ENCODE results near the gene TNFSF13. TPM values are rescaled to one million over a fixed set of nuclear protein-coding genes. Genes with fewer than 3 reads are reported as not detected.

Gene TNFSF13
- total and polyA plus RNA-seq, 7 donors, result 15.6 to 108 (median 21.0) TPM

- Histone ChIP-seq H3K27ac (peak overlapping the region in 2 of 4 donors; percentile 2 to 35), H3K27me3 (no peaks in the 10 kb centered on the region), H3K9me3 (no peaks in the 10 kb centered on the region), H3K36me3 (peaks cover 0 to 17% (median 11%) of the 10 kb centered on the region in 4 donors), H3K4me3 (no peak overlapping the region), H3K4me1 (peaks cover 0 to 33% (median 30%) of the 10 kb centered on the region in 4 donors)
- TF ChIP-seq POLR2AphosphoS5 (IDR thresholded peaks at IDR 0.05) (no peak), POLR2A (IDR thresholded peaks at IDR 0.05) (no peak), CTCF (IDR thresholded peaks at IDR 0.05) (no peak), EP300 (IDR thresholded peaks at IDR 0.05) (no peak)
- WGBS, 2 donors, result 98 to 100% methylated on average over 1 of the region's 1 CpG
- intact Hi-C loops (cut with DNase I), result no loop called here
- no peak for DNase-seq
Observed at GRCh38 chr17:7553356-7553755, 5.2 kb upstream of the TNFSF13 start.

- peaks cover 0 to 36% (median 35%) of the 10 kb centered on the region in 4 donors for H3K4me1 ChIP-seq
- no peak overlapping the region for H3K4me3 ChIP-seq
- no peaks in the 10 kb centered on the region for H3K27me3 ChIP-seq
- H3K9me3 ChIP-seq, result no peaks in the 10 kb centered on the region
- no peak for DNase-seq
- WGBS, 2 donors, result 77 to 87% methylated on average over 10 of the region's 10 CpGs
- H3K36me3 ChIP-seq, result peaks cover 0 to 14% (median 11%) of the 10 kb centered on the region in 4 donors
- no peak overlapping the region for H3K27ac ChIP-seq
- intact Hi-C loops (cut with DNase I), result no loop called here
- TF ChIP-seq EP300 (IDR thresholded peaks at IDR 0.05), result no peak
- TF ChIP-seq POLR2A (IDR thresholded peaks at IDR 0.05), result no peak
- no peak for TF ChIP-seq CTCF (IDR thresholded peaks at IDR 0.05)
- TF ChIP-seq POLR2AphosphoS5 (IDR thresholded peaks at IDR 0.05), result no peak
Observed at GRCh38 chr17:7555320-7555948, 3.1 kb upstream of the TNFSF13 start.

GRCh38 chr17:7556627-7557026, 1.9 kb upstream of the TNFSF13 start:
- no peak for TF ChIP-seq POLR2A (IDR thresholded peaks at IDR 0.05)
- TF ChIP-seq POLR2AphosphoS5 (IDR thresholded peaks at IDR 0.05), result no peak
- no peak for TF ChIP-seq CTCF (IDR thresholded peaks at IDR 0.05)
- no peak for TF ChIP-seq EP300 (IDR thresholded peaks at IDR 0.05)
- no peaks in the 10 kb centered on the region for H3K9me3 ChIP-seq
- H3K4me1 ChIP-seq, result peaks cover 0 to 41% (median 39%) of the 10 kb centered on the region in 4 donors
- H3K27ac ChIP-seq, result peak overlapping the region; percentile 89 to 98 (median 97)
- no peaks in the 10 kb centered on the region for H3K27me3 ChIP-seq
- peaks cover 0 to 5% (median 2%) of the 10 kb centered on the region in 4 donors for H3K36me3 ChIP-seq
- 22 to 71% methylated on average over 12 of the region's 12 CpGs for WGBS, 2 donors
- intact Hi-C loops (cut with DNase I), result no loop called here
- DNase-seq, result no peak
- no peak overlapping the region for H3K4me3 ChIP-seq

- H3K4me1 ChIP-seq, result peaks cover 0 to 43% (median 40%) of the 10 kb centered on the region in 4 donors
- H3K36me3 ChIP-seq, result peaks cover 0 to 5% (median 0%) of the 10 kb centered on the region in 4 donors
- intact Hi-C loops (cut with DNase I), result no loop called here
- peak overlapping the region; percentile 89 to 98 (median 97) for H3K27ac ChIP-seq
- no peaks in the 10 kb centered on the region for H3K27me3 ChIP-seq
- TF ChIP-seq POLR2A (IDR thresholded peaks at IDR 0.05) (peak in 1 of 2 donors; percentile 19), CTCF (IDR thresholded peaks at IDR 0.05) (no peak)
- 18 to 54% methylated on average over 19 of the region's 19 CpGs for WGBS, 2 donors
- H3K9me3 ChIP-seq, result no peaks in the 10 kb centered on the region
- H3K4me3 ChIP-seq, result no peak overlapping the region
- DNase-seq, result no peak
Observed at GRCh38 chr17:7557147-7557764, 1.3 kb upstream of the TNFSF13 start.

Measured in sigmoid colon (tissue), 7 donors.